T-helper 2 cell (primary cell): ENCODE measurements around the gene TTC38.
"Not testable (repeated sequence)": the region's sequence is repeated elsewhere in the genome, so short reads cannot be mapped to it uniquely, and the experiment has no call there.

ENCODE experiments used
- DNase-seq, 5 experiments: peaks; one replicate each; pipeline versions ENCODE4 v3.0.0 to v3.0.0-alpha.2; 2012 to 2022

The TTC38 gene

DNA sequence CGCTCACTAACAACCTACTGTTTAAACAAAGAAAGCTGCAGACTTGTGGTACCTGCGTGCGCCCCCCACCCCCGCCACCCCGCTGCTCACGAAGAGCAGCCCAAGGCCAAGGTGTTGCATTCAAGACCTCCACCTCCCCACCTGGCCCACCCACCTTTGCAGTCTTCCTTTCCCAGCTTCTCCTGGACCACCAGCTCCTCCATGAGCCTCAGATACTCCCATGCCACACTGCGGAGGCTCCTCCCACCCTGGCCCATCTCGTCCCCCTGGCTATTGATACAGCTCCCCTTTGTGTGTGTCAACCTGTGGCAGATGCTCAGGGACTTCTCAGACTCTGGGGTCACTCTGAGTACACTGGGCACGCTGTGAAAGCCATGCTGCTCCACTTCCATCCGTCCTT, 21.6 kb upstream of the TTC38 start:
- DNase-seq = no peak

GRCh38 chr22:46247443-46247975, 20.3 kb upstream of the TTC38 start:
- no peak for DNase-seq

DNA sequence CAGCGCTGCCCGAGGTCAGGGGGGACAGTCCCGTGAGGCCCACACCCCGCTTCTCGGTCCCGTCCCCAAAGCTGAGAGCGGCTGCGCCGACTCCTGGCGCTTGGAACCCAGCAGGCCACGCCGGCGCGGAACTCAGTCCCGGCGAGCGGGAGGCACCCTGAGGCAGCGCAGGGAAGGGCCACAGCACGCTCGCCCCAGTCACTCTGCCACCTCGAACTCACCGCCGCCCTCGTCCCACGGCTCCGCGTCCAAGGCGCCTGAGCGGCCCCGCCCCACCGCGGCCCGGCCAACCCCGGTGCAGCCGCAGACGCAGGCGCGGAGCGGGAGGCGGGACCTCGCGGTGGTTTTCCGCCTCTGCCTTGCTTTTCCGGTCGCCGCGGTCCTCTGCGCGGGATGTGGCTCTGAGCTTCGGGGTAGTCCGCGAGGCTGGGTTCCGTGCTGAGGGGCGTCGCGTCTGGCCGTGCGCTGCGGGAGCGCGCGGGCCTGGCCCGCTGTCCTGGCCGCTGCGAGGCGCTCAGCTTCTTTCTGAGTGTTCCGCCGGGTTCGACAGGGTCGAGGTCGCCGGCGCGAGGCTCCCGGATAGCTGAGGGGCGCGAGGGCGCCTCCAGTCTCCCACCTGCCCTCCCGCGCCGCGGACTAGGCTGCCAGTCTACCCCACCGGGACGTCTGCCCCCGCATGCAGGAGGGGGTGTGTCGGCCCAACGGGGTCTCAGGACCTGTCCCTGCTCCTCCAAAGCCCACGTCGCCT, 17.6 kb upstream of the TTC38 start, which contains the start of gene CDPF1:
CDPF1 (minus strand) TSS at position 259 of the 748 bp plus-strand sequence. CDS start 2,009 bp downstream, outside the sequence.
- peak; percentile 78 to 94 (median 87) for DNase-seq

DNA sequence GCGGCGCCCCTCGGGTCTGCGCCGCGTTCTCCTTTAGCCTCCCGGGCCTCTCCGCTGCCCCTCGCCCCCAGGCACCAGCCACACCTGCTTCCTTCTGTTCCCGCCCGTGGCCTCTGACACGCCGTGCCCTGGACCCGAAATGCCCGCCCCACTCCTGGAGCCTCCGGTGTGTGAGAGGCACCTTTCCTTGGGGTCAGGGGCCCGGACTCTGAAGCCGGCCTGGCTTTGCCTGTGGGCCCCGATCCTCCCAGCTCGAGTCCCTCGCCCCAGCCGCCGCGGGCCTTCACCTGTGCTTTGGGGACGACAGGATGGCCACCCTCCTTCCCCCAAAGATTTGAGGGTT, 17.1 kb upstream of the TTC38 start:
- DNase-seq = peak in 1 of 5 experiments; percentile 22

GRCh38 chr22:46251266-46251665, 16.5 kb upstream of the TTC38 start:
- DNase-seq = peak in 1 of 5 experiments; percentile 38

DNA sequence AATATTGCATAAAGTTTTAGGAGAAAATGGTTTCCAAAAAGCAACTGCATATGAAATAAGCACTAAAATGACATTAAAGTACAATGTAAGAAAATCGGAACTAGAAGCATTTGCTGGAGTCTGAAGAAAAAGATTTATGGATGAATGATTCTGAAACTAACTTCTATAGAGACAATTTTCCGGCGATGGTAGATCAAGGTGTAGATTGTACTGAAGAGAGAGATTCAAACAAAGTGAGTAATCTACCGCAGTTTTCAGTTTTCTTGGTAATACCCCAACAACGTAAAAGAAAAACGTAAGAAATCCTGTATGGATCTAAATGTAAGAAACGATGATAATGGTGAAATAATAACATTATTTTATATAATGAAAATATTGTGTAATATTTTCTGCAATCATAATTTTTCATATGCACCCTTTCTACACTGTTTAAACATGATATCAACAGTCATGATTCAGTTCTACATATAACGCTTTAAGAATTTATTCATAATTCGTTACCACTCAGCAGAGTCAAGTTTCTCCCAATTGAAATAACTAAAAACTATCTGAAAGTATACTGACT, 15.9 kb upstream of the TTC38 start:
- peak in 1 of 5 experiments; percentile 89 for DNase-seq

GRCh38 chr22:46256358-46256958, 11.3 kb upstream of the TTC38 start:
- DNase-seq = no peak

- DNase-seq = no peak
These were observed 8.4 kb upstream of the TTC38 start for GRCh38 chr22:46259374-46259773.

DNA sequence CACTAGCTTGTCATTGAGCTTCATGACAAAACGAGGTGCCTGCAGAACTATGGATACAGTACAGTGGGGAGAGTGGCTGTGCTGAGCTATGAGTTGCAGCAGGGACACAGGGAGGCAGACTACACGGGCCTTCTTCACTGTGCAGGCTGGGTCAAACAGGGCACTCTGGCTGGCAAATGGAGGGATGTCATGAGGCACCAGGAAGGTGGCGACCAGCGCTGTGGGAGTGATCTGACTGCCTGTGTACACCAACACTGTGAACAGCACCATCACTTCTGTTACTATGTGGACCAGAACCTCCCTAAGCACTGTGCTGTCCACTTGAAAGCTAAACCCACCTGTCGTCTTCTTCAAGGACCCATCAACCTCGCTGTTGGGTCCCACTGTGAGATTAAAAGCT, 7.8 kb upstream of the TTC38 start:
- no peak for DNase-seq

DNA sequence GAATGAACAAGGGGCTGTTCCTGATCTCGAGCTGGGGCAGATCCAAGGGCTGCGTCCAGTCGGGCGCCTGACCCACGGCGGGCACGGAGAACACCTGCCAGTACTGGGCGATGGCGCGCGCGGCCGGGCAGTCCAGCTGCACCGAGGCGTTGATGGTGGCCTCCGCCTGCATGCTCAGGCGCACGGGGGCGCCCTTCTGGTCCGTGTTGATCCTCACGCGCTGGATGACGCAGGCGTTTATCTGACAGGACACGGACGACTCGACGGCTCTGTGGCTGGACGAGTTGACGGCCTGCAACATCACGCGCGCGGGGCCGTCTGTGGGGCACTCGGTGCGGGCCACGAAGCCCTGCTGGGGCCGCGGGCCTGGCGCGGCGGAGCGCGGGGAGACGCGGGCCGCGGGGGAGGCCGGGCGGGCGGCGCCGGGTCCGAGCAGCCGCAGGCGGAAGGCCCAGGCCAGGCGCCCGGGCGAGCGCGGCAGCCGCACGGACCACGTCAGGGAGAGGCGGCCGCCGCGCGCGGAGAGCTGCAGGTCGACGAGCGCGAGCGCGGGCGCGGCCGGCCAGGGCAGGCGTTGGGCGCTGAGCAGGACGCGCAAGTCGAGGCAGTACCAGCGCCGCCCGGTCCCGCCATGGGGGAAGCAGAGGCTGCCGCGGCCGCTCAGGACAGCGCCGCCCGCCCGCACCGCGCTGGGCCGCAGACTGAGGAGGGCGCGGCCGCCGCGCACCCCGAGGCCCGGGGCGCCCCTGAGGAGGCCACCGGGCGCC, 5.2 kb upstream of the TTC38 start:
- peak in 2 of 5 experiments; percentile 26 to 57 for DNase-seq

GRCh38 chr22:46263216-46263590, 4.6 kb upstream of the TTC38 start, which contains the start of gene PKDREJ:
TSS of gene PKDREJ (minus strand) at chr22:46263343. CDS start at chr22:46263322, 21 bp downstream.
- DNase-seq = no peak

- not testable (repeated sequence) for DNase-seq
These were observed 3.3 kb upstream of the TTC38 start for GRCh38 chr22:46264520-46264919.

DNA sequence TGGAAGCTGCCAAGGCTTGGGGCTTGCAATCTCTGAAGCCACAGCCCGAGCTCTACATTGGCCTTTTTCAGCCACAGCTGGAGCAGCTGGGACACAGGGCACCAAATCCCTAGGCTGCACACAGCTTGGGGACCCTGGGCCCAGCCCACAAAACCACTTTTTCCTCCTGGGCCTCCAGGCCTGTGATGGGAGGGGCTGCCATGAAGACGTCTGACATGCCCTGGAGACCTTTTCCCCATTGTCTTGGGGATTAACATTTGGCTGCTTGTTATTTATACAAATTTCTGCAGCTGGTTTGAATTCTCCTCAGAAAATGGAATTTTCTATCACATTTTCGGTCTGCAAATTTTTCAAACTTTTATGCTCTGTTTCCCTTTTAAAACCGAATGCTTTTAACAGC, 2.2 kb upstream of the TTC38 start:
- DNase-seq = not testable (repeated sequence)

DNA sequence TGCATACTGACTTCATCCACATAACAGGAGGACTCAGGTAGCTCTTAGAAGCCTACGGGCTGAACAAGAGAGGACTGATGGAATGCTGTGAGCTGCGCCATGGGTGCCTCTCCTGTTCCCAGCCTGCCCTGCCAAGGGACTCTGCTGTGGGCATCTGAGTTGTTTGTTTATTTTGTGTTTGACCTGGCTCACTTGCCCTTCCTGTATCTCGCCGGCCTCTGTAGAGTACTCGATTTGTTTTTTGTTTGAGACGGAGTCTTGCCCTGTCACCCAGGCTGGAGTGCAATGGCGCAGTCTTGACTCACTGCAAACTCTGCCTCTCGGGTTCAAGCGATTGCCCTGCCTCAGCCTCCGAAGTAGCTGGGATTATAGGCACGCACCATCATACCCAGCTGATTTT, 1.8 kb downstream of the TTC38 start:
- no peak for DNase-seq

GRCh38 chr22:46272196-46272595, 4.4 kb downstream of the TTC38 start:
- no peak for DNase-seq

DNA sequence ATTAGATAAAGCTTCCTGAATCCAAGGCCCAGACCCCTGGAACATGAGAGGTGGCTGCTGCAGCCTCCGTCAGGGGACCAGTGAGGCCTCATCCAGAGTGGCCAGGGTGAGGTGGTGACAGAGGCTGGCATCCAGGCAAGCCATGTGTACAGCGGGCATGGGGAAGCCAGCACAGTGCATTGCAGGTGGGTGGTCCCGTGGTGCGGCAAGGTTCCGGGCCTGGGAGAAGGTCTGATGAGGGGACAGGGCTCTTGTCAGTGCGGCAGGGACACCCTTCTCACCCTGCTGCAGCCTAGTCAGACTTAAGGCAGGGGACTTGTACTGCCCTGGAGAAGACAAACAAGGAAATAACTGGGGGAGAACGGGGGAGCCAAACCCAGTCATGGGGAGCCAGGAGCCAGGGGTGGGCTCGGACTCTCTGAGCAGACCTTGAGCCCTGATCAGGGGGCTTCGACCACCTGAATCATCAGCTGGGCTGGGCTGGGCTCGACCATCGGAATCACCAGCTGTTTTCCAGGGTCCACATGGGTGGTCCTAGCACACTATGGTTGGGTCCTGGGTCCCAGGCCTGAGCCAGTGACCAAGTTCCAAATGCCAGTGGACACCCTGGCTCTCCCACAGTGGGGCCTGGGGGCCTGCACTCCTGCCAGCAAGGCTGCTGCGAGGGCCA, 5.1 kb downstream of the TTC38 start:
- DNase-seq = no peak

DNA sequence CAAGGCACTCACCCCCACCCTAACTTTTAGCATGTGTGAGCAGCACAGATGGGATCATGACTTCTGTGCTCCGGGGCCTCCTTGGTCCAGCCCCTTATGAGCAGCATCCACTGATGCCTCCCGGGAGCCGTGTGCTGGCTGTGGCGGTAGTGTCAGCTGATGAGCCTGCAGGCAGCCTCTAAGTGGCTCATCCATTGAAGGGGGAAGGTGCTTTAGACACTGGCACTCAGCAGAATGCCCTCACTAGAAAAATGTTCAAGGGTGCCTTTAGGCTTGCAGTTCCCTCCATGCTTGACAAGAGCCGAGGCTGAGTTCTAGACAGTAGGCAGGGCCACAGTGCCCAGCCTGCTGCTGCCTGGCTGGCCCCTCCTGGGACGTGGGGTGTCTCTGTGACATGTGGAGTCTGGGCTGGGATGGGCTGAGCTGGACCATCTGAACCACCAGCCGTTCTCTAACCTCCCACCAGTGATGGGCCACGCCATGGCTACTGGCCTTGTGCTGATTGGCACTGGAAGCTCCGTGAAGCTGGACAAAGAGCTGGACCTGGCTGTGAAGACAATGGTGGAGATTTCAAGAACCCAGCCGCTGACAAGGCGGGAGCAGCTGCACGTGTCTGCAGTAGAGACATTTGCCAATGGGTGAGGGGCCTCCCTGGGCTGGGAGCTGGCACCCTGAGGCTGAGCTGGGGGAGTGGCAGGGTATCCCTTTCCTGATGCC, 5.8 kb downstream of the TTC38 start:
- DNase-seq = no peak

- no peak for DNase-seq
These were observed 6.6 kb downstream of the TTC38 start for GRCh38 chr22:46274381-46274780.

DNA sequence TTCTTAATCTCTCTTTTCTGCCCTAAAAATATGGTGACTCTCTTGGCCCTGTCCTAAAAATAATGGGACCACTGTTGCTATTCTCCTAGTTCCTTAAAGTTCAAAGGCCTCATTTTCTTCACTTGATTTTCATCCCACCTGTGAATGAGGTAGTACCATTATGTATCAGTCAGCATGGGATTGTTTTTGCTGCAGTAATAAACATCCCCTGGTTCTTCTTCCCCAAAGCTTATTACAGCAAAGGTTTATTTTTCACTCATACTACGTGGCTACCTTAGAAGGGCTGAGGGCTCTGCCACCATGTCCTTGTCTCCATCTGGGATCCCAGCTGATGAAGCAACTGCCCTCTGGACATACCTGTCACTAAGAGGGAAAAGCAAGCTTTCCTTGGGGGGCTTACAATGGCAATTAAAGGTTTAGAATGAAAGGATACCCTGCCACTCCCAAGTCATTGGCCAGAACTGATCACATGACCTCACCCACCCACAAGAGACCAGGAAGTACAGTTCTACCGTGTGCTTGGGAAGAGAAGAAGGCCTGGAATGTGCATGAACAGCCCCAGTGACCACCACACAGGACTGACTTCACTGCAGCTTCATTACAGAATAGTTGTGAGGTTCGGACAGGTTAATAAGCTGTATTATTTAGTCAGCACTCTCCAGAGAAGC, 7.8 kb downstream of the TTC38 start:
- DNase-seq = no peak

DNA sequence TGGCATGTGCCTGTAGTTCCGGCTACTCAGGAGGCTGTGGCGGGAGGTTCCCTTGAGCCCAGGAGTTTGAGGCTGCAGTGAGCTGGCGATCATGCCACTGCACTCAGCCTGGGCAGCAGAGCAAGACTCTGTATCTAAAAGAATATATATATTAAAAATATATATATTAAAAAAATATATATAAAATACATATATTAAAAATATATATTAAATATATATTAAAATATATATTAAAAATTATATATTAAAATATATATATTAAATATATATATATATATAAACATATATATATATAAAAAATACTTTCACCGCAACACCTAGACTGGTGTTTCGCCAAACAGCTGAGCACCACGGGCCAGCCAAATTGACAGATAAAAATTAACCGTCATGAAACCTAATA, 8.8 kb downstream of the TTC38 start:
- DNase-seq = no peak
